Measurements from ENCODE around the gene COL5A1. TPM values are rescaled to one million over a fixed set of nuclear protein-coding genes. Genes with fewer than 3 reads are reported as not detected.
"Not testable (repeated sequence)": the region's sequence is repeated elsewhere in the genome, so short reads cannot be mapped to it uniquely, and the experiment has no call there.

COL5A1 gene
- total and polyA plus RNA-seq, 3 experiments from 2014 or later: 0.02 to 0.43 (median 0.13) TPM

DNA sequence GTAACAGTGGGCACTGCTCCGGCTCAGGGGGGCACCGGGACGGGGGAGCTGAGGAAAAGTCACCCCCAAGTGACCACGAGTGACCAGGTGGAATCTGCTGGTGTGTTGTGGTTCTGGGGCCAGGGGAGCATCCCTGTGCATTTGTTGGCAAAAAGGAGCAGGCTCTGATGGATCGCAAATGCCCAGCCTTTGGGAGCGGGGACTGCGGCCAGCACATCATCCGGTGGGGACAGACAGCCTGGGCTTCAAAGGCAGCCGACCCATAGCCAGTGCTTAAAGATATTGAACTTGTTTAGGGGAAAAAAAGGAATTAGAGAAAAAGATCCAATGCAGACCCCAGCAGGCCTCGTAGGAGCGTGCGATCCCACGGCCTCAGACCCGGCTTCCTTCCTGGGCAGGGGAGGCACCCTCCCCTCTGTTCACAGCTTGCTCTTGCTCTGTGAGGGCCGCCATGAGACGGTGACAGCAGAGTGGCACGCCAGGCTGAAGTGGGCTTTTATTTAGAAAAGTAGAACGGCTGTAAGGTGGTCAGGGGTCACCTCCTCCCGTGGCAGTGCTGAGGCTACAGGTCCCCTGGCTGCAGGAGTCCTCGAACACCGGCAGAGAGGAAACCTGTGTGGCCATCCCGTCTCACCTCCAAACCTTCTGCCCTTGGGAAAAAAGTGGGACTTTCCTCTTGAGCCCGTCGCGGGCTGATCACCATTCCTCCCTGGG is 41.2 kb downstream of the COL5A1 start:
- no peak overlapping the region for H3K4me3 Mint-ChIP-seq
- Histone ChIP-seq H3K27ac (ENCODE audit: low read depth, low read length) (no peak overlapping the region), H3K9me3 (ENCODE audit: low read length) (no peaks in the 10 kb centered on the region), H3K27me3 (ENCODE audit: insufficient read depth, low read length, poor library complexity, severe bottlenecking) (no peaks in the 10 kb centered on the region), H3K36me3 (ENCODE audit: insufficient read depth, low read length) (no peaks in the 10 kb centered on the region), H3K4me1 (ENCODE audit: insufficient read depth, low read length) (no peaks in the 10 kb centered on the region), H3K4me3 (ENCODE audit: low read length) (no peak overlapping the region)
- ChIA-PET POLR2A (no interaction called here), CTCF (no interaction called here)
- H3K9me3 Mint-ChIP-seq: no peaks in the 10 kb centered on the region
- H3K36me3 Mint-ChIP-seq: no peaks in the 10 kb centered on the region
- peaks cover 0 to 1% of the 10 kb centered on the region in 2 donors for H3K27me3 Mint-ChIP-seq
- DNase-seq: no peak
- H3K4me1 Mint-ChIP-seq: no peaks in the 10 kb centered on the region
- no peak overlapping the region for H3K27ac Mint-ChIP-seq

DNA sequence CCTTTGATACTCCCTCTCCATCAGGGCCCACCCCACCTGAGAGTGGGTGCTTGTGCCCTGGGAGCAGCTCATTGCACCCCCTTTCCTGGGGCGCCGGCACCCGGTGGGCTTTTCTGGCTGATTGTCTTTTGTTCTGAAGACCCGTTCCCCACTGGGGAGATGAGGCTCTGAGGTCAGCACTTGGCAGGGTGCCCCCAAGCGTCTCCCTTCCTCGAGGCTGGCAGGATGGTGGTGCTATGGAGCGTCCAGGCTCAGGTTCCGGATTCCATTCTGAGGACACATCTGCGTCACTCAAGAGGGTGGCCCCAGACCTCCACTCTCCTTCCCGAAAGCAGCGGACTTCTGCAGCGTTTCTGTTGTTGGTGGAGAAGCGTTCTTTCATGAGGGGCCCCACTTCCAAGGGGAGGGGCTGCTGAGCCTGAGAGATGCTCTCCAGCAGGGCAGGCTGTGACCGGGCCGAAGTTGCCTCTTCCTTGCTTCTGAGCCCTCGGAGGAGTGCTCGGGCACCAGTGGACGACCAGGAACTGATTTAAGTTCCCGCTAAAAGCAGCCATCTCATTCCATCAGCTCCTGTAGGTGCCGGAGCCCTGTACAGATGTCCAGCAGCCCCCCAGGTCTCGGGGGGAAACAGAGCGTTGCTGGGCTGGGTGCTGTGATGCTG is 42.2 kb downstream of the COL5A1 start:
- Mint-ChIP-seq H3K27me3 (peaks cover 0 to 1% of the 10 kb centered on the region in 2 donors), H3K36me3 (no peaks in the 10 kb centered on the region), H3K9me3 (no peaks in the 10 kb centered on the region), H3K27ac (no peak overlapping the region), H3K4me3 (no peak overlapping the region), H3K4me1 (no peaks in the 10 kb centered on the region)
- Histone ChIP-seq H3K27ac (ENCODE audit: low read depth, low read length) (no peak overlapping the region), H3K9me3 (ENCODE audit: low read length) (no peaks in the 10 kb centered on the region), H3K36me3 (ENCODE audit: insufficient read depth, low read length) (no peaks in the 10 kb centered on the region), H3K27me3 (ENCODE audit: insufficient read depth, low read length, poor library complexity, severe bottlenecking) (no peaks in the 10 kb centered on the region), H3K4me3 (ENCODE audit: low read length) (no peak overlapping the region), H3K4me1 (ENCODE audit: insufficient read depth, low read length) (no peaks in the 10 kb centered on the region)
- CTCF ChIA-PET: no interaction called here
- no peak for DNase-seq
- POLR2A ChIA-PET: no interaction called here

DNA sequence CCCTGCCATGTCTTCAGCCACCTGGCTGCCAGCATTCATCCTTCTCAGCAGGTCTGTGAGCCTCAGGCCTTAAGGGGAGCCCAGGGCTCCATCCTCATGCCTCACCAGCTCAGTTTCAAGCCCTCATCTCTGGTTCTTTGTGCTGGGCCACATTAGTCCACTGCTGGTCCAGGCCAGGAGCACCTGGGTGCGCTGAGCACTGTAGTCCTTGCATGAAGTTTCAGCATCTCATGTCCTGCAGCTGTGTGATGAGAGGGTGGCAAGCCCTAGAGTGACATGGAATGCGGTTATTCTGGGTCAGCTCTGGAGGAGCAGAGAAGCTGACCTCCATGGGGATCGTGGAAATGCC is 42.7 kb downstream of the COL5A1 start:
- Histone ChIP-seq H3K4me1 (ENCODE audit: insufficient read depth, low read length) (no peaks in the 10 kb centered on the region), H3K4me3 (ENCODE audit: low read length) (no peak overlapping the region), H3K9me3 (ENCODE audit: low read length) (no peaks in the 10 kb centered on the region), H3K27me3 (ENCODE audit: insufficient read depth, low read length, poor library complexity, severe bottlenecking) (no peaks in the 10 kb centered on the region), H3K36me3 (ENCODE audit: insufficient read depth, low read length) (no peaks in the 10 kb centered on the region), H3K27ac (ENCODE audit: low read depth, low read length) (no peak overlapping the region)
- ChIA-PET CTCF (no interaction called here), POLR2A (no interaction called here)
- no peaks in the 10 kb centered on the region for H3K27me3 Mint-ChIP-seq
- H3K9me3 Mint-ChIP-seq: no peaks in the 10 kb centered on the region
- H3K4me1 Mint-ChIP-seq: no peaks in the 10 kb centered on the region
- no peak for DNase-seq
- no peak overlapping the region for H3K27ac Mint-ChIP-seq
- no peak overlapping the region for H3K4me3 Mint-ChIP-seq
- H3K36me3 Mint-ChIP-seq: no peaks in the 10 kb centered on the region

DNA sequence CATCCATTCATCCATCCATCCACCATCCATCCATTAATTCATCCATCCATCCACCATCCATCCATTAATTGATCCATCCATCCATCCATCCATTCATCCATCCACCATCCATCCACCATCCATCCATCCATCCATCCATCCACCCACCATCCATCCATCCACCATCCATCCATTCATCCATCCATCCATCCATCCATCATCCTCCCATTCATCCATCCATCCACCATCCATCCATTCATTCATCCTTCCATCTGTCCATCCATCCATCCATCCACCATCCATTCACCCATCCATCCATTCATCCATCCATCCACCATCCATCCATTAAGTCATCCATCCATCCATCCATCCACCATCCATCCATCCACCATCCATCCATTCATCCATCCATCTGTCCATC is 43.3 kb downstream of the COL5A1 start:
- H3K4me3 Mint-ChIP-seq; H3K4me3 ChIP-seq (ENCODE audit: low read length); POLR2A ChIA-PET; H3K9me3 ChIP-seq (ENCODE audit: low read length); H3K27me3 ChIP-seq (ENCODE audit: insufficient read depth, low read length, poor library complexity, severe bottlenecking); H3K36me3 Mint-ChIP-seq; CTCF ChIA-PET; H3K36me3 ChIP-seq (ENCODE audit: insufficient read depth, low read length); H3K27ac Mint-ChIP-seq; DNase-seq; H3K4me1 Mint-ChIP-seq; H3K27ac ChIP-seq (ENCODE audit: low read depth, low read length); H3K9me3 Mint-ChIP-seq; H3K27me3 Mint-ChIP-seq; H3K4me1 ChIP-seq (ENCODE audit: insufficient read depth, low read length): not testable (repeated sequence)

DNA sequence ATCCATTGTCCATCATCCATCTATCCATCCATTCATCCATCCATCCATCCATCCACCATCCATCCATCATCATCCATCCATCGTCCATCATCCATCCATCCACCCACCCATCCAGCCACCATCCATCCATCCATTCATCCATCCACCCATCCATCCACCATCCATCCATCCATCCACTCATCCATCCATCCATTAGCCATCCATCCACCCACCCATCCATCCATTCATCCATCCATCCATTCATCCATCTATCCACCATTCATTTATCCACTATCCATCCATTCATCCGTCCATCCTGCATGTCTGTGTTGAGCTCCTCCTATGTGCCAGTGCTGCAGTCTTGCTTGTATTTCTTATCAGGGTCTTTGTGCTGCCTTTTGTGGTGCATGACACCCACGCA is 44.2 kb downstream of the COL5A1 start:
- H3K27me3 Mint-ChIP-seq: peaks cover 0 to 3% of the 10 kb centered on the region in 2 donors
- Histone ChIP-seq H3K27ac (ENCODE audit: low read depth, low read length) (no peak overlapping the region), H3K4me1 (ENCODE audit: insufficient read depth, low read length) (no peaks in the 10 kb centered on the region), H3K9me3 (ENCODE audit: low read length) (no peaks in the 10 kb centered on the region), H3K4me3 (ENCODE audit: low read length) (no peak overlapping the region), H3K36me3 (ENCODE audit: insufficient read depth, low read length) (no peaks in the 10 kb centered on the region), H3K27me3 (ENCODE audit: insufficient read depth, low read length, poor library complexity, severe bottlenecking) (no peaks in the 10 kb centered on the region)
- H3K36me3 Mint-ChIP-seq: no peaks in the 10 kb centered on the region
- ChIA-PET CTCF (no interaction called here), POLR2A (no interaction called here)
- no peak for DNase-seq
- H3K4me3 Mint-ChIP-seq: no peak overlapping the region
- no peaks in the 10 kb centered on the region for H3K4me1 Mint-ChIP-seq
- no peaks in the 10 kb centered on the region for H3K9me3 Mint-ChIP-seq
- no peak overlapping the region for H3K27ac Mint-ChIP-seq

DNA sequence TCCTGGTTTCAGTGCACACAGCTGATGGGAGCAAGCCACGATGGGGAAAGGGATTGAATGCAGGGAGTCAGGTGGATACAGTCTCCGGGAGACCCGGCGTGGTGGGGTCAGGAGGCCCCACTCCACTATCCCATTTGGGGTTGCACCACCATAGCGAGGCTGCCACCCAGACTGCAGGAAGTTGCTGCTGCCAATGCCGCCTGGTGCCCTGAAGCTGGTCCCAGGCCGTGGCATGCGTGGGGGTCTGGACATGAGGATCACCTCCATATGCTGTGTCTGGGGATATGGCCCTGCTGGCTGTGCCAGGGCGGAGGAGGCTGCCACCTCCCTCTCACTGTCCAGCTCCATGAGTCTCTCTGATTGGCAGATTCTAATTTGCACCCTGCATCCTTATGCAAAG is 45.3 kb downstream of the COL5A1 start:
- ChIA-PET POLR2A (no interaction called here), CTCF (no interaction called here)
- no peak overlapping the region for H3K27ac Mint-ChIP-seq
- H3K36me3 Mint-ChIP-seq: no peaks in the 10 kb centered on the region
- H3K4me3 Mint-ChIP-seq: no peak overlapping the region
- H3K27me3 Mint-ChIP-seq: peaks cover 0 to 3% of the 10 kb centered on the region in 2 donors
- H3K4me1 ChIP-seq (ENCODE audit: insufficient read depth, low read length): no peaks in the 10 kb centered on the region
- no peaks in the 10 kb centered on the region for H3K36me3 ChIP-seq (ENCODE audit: insufficient read depth, low read length)
- H3K9me3 ChIP-seq (ENCODE audit: low read length): no peaks in the 10 kb centered on the region
- H3K9me3 Mint-ChIP-seq: no peaks in the 10 kb centered on the region
- no peak for DNase-seq
- H3K4me1 Mint-ChIP-seq: no peaks in the 10 kb centered on the region
- H3K27ac ChIP-seq (ENCODE audit: low read depth, low read length): no peak overlapping the region
- no peak overlapping the region for H3K4me3 ChIP-seq (ENCODE audit: low read length)
- no peaks in the 10 kb centered on the region for H3K27me3 ChIP-seq (ENCODE audit: insufficient read depth, low read length, poor library complexity, severe bottlenecking)

DNA sequence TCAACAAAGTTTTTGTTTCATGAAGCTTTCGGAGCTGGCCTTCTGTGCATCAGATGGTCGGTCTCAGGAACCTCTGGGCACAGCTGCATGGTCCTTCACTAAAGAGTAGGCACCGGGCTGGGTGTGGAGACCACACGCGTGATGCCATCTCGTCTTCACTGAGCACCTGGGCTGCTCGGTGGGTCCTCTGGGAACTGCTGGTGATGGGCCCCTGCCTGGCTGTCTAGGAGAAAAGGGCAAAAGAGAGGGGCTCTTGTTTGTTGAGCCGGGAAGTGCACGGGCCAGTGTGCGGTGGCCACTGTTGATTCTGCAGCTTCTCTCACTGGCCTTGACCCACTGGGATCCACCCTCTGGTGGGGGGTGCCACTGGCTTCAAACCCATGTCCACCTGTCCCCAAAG is 46.0 kb downstream of the COL5A1 start:
- H3K36me3 Mint-ChIP-seq: no peaks in the 10 kb centered on the region
- POLR2A ChIA-PET: no interaction called here
- Histone ChIP-seq H3K27ac (ENCODE audit: low read depth, low read length) (no peak overlapping the region), H3K27me3 (ENCODE audit: insufficient read depth, low read length, poor library complexity, severe bottlenecking) (no peaks in the 10 kb centered on the region), H3K9me3 (ENCODE audit: low read length) (no peaks in the 10 kb centered on the region), H3K36me3 (ENCODE audit: insufficient read depth, low read length) (no peaks in the 10 kb centered on the region), H3K4me1 (ENCODE audit: insufficient read depth, low read length) (no peaks in the 10 kb centered on the region), H3K4me3 (ENCODE audit: low read length) (no peak overlapping the region)
- H3K4me3 Mint-ChIP-seq: no peak overlapping the region
- H3K27me3 Mint-ChIP-seq: peaks cover 0 to 3% of the 10 kb centered on the region in 2 donors
- no peak for DNase-seq
- H3K27ac Mint-ChIP-seq: no peak overlapping the region
- no peaks in the 10 kb centered on the region for H3K4me1 Mint-ChIP-seq
- CTCF ChIA-PET: no interaction called here
- H3K9me3 Mint-ChIP-seq: no peaks in the 10 kb centered on the region

DNA sequence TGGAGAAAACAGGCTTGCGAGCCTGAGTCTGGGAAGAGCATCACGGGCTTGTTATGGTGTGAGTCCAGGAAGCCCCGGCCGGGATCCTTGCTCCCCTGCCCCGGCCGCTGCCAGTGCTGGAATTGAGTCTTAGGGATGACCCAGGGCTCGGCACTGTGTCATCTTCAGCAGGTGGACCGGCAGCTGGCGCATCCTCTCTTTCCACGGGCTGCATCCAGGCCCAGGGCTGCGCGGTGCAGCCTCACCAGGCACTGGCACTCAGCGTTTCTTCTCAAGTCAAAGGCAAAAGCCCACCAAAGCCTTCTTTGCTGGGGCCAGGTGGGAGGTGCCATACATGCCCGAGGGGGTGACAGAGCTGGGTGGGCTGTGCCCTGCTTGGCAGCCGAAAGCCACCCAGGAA is 46.6 kb downstream of the COL5A1 start:
- Histone ChIP-seq H3K27ac (ENCODE audit: low read depth, low read length) (no peak overlapping the region), H3K4me1 (ENCODE audit: insufficient read depth, low read length) (no peaks in the 10 kb centered on the region), H3K4me3 (ENCODE audit: low read length) (no peak overlapping the region), H3K36me3 (ENCODE audit: insufficient read depth, low read length) (no peaks in the 10 kb centered on the region), H3K9me3 (ENCODE audit: low read length) (no peaks in the 10 kb centered on the region), H3K27me3 (ENCODE audit: insufficient read depth, low read length, poor library complexity, severe bottlenecking) (no peaks in the 10 kb centered on the region)
- DNase-seq: no peak
- ChIA-PET POLR2A (no interaction called here), CTCF (no interaction called here)
- Mint-ChIP-seq H3K36me3 (no peaks in the 10 kb centered on the region), H3K4me1 (peaks cover 4 to 5% (median 4%) of the 10 kb centered on the region in 3 donors), H3K27me3 (peaks cover 0 to 3% of the 10 kb centered on the region in 2 donors), H3K27ac (no peak overlapping the region), H3K9me3 (no peaks in the 10 kb centered on the region), H3K4me3 (no peak overlapping the region)
